IPS DF 19.7 (cell line): ENCODE measurements around the gene MLLT3.

Experiments used
- DNase-seq: peaks from one replicate; pipeline ENCODE4 v3.0.0-alpha.2; 2013; ENCODE audit warnings: low read depth, low spot score

MLLT3 gene

GRCh38 chr9:20382460-20383071 is 239.7 kb downstream of the MLLT3 start:
- DNase-seq = no peak

DNA sequence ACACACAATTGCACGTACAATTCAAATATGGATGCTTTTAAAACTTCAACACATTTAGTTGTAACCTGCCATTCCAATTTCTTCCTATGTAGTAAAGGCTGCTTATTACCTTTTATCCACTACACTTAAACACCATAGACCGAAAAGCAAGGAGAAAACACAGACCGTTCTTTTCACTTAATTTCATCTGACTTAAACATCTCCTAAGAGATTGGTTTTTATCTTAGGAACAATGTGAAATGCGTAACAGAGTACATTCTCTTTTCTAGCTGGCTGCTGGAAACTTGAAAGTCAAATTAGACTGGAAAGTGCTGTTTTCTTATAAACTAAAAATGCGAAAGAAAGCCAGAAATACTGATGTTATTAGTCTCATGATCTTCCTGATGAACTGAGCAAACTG is 241.8 kb downstream of the MLLT3 start:
- no peak for DNase-seq

GRCh38 chr9:20379804-20380225 is 242.5 kb downstream of the MLLT3 start:
- no peak for DNase-seq

GRCh38 chr9:20378851-20379250 is 243.4 kb downstream of the MLLT3 start:
- no peak for DNase-seq

- DNase-seq = no peak
These were observed 244.5 kb downstream of the MLLT3 start for GRCh38 chr9:20377790-20378189.

- DNase-seq = no peak
These were observed 245.4 kb downstream of the MLLT3 start for GRCh38 chr9:20376731-20377375.

DNA sequence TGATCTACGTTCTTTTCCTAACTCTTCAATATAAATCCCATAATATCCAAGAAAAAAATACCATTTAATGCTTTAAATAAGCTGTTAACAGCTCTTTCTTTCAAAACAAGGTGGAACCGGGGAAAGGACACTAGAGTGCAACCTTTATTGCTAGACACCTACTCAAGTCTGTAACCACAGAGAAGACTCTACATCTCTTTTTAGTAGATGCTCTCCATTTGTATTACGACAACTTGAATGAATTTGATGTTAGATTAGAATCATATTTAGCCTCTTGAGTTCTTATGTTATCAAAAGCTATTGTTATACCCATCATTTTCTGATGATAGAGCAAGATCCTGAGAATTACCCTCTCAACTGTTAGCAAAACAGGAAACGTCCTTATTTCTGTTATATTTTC is 246.3 kb downstream of the MLLT3 start:
- no peak for DNase-seq

DNA sequence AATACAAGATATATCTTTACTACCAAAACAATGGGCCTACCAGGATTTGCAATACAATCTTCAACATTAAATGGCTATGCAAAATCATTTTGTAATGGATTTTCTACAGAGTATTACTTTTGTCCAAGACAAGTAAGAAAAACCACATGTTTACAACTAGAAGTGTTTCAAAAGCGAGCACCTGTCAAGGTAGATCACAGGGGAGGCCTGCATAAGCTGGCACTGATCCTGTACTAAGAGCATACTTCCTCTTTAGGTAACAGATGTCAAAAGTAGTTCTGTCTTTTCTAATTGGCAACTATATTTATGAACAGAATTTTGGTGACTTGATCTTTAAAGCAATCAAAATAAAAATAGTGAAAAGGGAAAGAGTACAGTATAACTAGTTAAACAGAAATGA is 249.0 kb downstream of the MLLT3 start:
- DNase-seq = no peak

DNA sequence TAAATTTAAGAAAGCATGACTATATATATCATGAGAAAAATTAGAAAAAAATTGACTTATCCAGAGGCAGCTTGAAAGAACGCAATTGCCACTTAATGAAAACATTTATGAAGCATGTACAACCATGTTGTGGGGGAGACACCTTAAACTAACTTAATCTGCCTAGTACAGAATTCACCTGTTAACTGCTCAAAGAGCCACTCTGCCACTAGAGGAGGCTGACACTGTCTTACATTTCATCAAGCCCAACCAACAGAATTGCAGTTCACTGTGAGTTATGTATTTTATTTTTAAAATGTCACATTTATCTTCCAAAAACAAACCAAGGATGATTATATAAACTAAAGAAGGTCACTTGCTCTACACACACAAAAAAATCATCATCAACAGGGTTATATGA is 252.9 kb downstream of the MLLT3 start:
- DNase-seq = no peak

- DNase-seq = no peak
These were observed 254.4 kb downstream of the MLLT3 start for GRCh38 chr9:20367855-20368254.

GRCh38 chr9:20364959-20365358 is 257.3 kb downstream of the MLLT3 start:
- DNase-seq = no peak

- no peak for DNase-seq
These were observed 259.1 kb downstream of the MLLT3 start for GRCh38 chr9:20363233-20363632.

DNA sequence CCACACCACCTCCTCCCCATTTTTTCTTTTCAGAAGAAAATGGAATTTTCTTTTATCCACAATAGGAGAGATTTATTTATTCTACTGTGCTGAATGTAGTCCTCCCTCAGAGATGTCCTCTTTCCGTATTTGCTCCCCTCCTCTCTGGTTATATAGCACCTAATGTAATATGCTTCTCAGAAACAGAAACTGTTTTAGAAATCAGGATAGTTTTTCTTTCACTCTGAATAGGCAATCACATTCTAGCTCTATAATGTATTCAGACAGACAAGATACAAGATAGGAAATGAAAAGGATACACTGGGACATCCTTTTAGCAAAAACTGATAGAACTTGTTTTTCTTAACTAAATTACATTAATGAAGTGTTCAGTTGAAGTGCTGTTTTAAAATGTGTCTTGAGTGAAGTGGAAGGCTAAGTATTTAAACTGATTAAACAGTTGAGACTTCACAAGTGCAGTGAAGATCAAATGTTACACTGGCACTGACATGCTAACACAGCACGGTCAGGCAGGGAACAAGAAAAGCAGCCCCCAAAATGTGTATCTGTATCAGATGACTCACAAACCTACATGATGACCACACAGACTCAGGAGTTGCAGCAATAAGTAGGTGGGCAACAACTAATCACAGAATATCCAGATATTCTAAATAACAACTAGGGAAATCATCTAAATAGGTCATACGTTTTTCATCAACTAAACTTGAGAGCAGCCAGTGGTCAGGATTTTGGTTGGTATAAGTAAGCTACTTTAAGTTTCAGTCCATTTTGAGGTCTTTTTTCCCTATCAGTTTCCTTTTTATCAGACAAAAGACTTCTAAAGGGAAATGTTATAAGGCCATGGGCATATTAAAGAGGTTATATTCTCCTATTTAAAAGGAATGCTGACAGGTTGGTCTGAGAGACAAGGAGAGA is 260.4 kb downstream of the MLLT3 start:
- DNase-seq = no peak

DNA sequence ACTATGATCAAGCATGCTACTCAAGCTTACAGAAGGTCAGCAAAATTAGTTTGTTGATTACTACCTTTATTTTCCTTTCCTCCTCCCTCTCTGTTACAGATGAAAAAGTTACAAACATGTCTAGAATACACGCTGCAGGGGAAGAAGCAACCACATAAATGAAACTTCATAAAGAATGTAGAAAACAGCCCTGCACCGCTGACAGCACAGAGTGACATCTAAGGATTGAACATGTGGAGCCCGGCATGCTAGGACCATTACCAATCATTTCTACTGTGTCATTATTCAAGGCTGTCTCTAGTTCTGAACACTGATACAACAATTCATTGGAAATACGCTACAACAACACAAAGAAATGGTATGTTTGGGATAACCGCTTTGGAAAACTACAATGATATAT is 261.1 kb downstream of the MLLT3 start:
- no peak for DNase-seq

DNA sequence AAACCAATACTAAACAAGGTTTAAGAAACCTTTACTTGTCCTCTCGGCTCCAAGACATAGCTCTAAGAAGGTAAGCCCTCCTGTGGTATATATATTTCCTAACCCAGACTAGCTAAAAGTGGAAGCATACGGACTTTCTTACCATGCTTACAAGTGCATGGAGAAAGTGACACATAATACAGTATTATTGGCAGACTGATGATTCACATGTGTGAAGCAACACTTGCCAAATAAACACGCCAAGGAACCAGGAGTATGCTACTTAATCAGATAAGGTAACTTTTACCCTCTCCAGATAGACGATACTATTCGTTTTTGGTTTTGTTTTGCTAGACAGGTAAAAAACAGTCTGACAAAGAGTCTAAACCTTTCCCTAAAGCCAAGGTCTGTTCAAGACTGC is 264.1 kb downstream of the MLLT3 start:
- DNase-seq = no peak

GRCh38 chr9:20357037-20357432 is 265.3 kb downstream of the MLLT3 start:
- no peak for DNase-seq

DNA sequence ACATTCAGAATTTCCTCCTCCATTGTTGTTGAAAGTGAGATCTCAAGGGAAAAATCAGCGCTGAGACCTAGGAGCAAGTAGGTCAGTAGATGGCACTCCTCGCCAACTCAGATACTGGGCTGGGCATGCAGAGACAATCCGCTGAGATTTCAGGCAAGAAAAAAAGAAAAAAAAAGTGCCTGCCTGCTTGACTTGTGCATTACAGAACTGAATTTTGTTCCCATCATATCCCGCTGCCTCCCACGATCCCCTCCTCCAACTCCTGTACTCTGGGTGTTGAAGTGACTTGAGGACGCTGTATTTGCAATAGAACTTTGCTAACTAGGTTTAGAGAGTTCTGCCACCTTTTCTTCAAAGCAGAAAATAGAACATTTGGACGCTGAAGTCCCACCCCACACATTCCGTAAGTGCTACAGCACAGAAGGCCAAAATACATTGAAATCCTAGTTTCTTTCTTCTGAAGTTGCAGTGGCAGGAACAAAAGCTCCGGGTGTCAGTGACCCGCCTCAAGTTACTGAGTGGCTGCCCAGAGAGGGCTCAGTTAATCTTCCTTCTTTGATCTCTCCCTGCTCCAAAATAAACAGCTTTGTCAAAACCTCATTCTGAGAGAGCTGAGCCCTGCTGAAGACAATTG is 265.8 kb downstream of the MLLT3 start:
- DNase-seq = peak; percentile 42

DNA sequence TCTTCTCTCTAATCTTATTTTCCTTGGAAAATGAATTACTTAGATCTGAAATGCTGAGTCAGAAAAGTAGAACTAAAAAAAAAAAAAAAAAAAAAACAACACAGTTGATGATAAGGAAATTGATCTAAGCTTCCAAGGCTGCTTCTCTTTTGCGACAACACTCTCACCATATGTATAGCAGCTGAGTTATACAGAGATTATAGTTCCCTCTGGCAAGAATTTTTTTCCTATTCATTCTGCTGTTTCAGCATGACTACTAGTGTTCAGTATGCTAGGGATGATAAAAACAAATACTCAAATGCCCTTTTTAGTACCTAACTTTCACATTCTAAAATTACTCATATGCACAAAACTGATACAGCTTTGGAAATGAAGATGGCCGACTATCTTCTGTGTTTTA is 267.3 kb downstream of the MLLT3 start:
- DNase-seq = no peak

DNA sequence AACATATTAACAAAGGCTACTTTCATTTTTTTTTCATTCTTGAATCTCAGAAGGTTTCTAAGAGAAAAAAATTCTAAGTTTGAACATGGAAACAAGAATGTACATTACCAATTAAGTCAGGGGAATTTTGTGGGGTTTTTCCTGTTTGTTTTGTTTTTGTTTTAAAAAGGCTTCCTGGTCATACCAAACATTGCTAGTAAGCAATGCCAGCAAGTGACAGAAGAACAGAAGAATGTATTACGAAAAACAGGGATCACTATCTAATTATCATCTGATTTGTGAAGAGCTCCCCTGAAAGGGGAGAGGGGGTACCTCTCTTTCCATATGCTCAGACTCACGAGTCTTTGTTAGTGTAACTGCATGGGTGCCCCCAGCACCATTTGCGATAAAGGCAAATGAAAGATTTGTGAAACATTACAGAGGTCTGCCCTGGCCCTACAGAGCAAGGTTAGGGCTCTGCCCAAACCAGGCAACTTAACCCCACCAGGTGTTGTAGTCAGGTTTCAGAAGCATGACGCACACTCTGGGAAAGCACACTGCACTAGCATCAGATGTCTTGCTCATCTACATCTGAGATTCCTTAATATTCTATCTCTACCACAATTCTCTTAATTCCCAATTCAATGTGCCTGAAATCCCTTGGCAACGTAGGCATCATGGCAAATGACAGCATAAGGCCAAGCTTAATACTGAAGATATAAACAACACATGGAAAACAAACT is 268.2 kb downstream of the MLLT3 start:
- DNase-seq = no peak

DNA sequence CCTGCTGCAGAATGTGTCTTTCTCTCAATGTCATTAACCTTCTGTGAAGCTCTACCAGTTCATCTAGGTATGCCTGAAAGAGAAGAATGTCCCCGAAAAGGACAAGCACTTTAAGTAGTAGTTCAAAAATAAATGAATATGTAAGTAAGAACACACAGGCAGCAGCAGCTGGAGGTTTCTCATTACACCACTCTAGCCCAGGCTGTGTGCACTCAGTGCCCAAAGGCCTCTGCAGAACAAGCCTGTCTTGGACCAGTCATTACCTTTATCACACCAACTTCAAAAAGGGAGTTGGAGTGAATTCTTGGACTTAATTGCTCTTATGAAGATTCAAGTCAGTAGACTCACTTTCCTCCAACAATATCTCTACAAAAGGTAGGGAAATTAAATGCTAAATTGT is 268.8 kb downstream of the MLLT3 start:
- no peak for DNase-seq

DNA sequence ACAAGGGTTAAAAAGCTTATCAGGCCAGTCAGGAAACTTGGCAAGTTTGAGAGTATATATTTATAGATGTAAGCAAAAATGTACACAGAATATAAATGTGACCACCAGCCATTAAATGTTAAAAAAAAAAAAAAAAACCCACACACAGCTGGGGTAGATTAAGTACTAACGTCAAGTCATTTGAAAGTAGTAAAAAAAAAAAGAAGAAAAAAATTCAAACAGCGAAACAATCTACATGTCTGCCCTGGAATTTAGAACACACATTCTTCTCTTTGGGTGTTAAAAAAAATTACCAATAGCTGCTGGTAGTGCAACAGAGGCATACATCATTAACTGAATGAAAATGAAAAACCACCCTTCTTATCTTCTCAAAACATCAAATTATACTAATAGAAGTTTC is 269.7 kb downstream of the MLLT3 start:
- DNase-seq = no peak

- DNase-seq = no peak
These were observed 270.6 kb downstream of the MLLT3 start for GRCh38 chr9:20351715-20352114.
